ENCODE results near the gene TBC1D9. TPM values are rescaled to one million over a fixed set of nuclear protein-coding genes. Genes with fewer than 3 reads are reported as not detected.

The TBC1D9 gene
- total RNA-seq, 1 experiment from 2014 or later, result 9.5 TPM

DNA sequence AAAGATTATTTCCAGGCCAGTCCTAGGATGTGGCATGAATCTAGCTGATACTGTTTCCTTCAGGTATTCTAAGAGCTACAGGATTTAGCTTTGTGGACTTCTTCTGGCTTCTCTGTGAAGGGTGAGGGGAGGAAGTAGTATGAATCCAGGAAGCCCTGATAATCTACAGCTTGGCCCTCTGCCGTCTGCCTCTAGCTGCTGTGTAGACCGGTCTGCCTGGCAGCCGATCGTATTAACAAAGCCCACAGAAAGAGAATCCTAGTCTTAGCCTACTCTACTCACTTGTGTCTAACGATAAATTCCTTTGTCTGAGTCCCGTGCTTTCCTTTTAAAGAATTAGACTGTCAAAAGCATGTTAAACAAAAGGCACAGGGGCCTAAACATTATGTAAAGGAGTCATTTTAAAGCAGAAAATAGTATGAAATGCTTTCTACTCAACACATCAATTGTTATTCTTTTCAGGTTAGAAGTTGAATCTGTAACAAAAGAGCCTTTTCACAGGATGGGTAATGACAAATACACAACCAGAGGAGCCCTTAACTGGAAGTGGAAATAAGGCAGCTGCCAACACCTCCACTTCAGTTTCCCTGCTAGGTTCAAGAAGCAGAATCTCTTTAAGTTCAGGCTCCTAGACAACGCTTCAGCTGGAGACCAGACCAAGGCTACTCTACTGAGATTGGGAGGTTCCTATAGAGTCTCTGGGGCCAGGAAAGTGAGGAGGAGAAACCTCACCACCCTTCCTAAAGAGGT is 138.5 kb downstream of the TBC1D9 start:
- intact Hi-C loops (cut with micrococcal nuclease), result no loop called here
- TF ChIP-seq SP1 (IDR thresholded peaks at IDR 0.05; ENCODE audit: low read depth), result no peak
- TF ChIP-seq YY1 (IDR thresholded peaks at IDR 0.05; ENCODE audit: extremely low read depth, insufficient replicate concordance, low read depth, low read length), result no peak
- no peak for ATAC-seq
- POLR2A ChIA-PET, result no interaction called here
- H3K36me3 ChIP-seq (ENCODE audit: control insufficient read depth in 1 of 2, insufficient read depth in 2 of 2, low read length in 2 of 2), result no peaks in the 10 kb centered on the region
- no peaks in the 10 kb centered on the region for H3K27me3 ChIP-seq (ENCODE audit: insufficient read depth, low read length)
- H3K9me2 ChIP-seq (ENCODE audit: insufficient read depth), result no peaks in the 10 kb centered on the region
- H3K4me3 ChIP-seq (replicated peaks in 1 of 2; ENCODE audit: low read depth in 1 of 2, low read length in 2 of 2), result no peak overlapping the region
- H3K4me2 ChIP-seq (ENCODE audit: low read length), result no peak overlapping the region
- H3K9me3 ChIP-seq (ENCODE audit: control insufficient read depth in 1 of 2, insufficient read depth in 1 of 2, low read depth in 1 of 2, low read length in 2 of 2), result no peaks in the 10 kb centered on the region
- H3K79me2 ChIP-seq (ENCODE audit: insufficient read depth, low read length), result no peaks in the 10 kb centered on the region
- H3K9ac ChIP-seq (ENCODE audit: low read length), result no peak overlapping the region
- no peaks in the 10 kb centered on the region for H3K4me1 ChIP-seq (ENCODE audit: control insufficient read depth in 1 of 2, insufficient read depth in 2 of 2, low read length in 2 of 2)
- RAD21 ChIA-PET (ENCODE audit: low non-redundant PET in 1 of 2, low total read pairs in 2 of 2, uncharacterized antibody in 2 of 2, unreplicated experiment in 2 of 2), result no interaction called here
- no peaks in the 10 kb centered on the region for H4K20me1 ChIP-seq (ENCODE audit: insufficient read depth)
- BruUV-seq (replicated peaks), result no TSS peak
- no peak overlapping the region for H3K27ac ChIP-seq (ENCODE audit: low read depth, low read length)
- H2AFZ ChIP-seq (ENCODE audit: low read depth, low read length, poor library complexity, severe bottlenecking), result no peak overlapping the region
- CTCF ChIA-PET, result interaction anchor here (1.0 kb wide), 1 partner anchor 23 kb away, joined by 3 read pairs; no protein-coding TSS in a partner anchor
- no peak for DNase-seq (ENCODE audit: low read depth, low spot score)

DNA sequence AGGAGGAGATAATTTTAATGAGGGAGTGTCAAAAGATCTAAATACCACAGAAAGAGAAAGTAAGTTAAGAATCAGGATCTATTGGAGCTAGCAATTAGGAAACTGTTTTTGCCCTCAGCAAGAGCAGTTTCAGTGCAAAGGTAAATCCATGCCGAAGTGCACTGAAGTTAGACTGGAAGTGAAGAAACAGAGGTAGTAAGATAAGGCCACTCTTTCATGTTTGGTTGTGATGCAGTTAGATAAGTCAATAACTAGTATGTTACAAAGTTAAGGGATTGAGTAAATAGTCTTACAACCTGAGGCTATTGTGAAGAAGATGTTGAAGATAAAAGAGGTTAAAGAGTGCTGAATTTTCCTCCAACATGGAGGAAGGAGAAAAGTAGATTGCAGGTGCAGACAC is 140.7 kb downstream of the TBC1D9 start:
- DNase-seq (ENCODE audit: low read depth, low spot score) (no peak), ATAC-seq (no peak)
- Histone ChIP-seq H3K9ac (ENCODE audit: low read length) (no peak overlapping the region), H3K27ac (ENCODE audit: low read depth, low read length) (no peak overlapping the region), H3K27me3 (ENCODE audit: insufficient read depth, low read length) (no peaks in the 10 kb centered on the region), H2AFZ (ENCODE audit: low read depth, low read length, poor library complexity, severe bottlenecking) (no peak overlapping the region), H4K20me1 (ENCODE audit: insufficient read depth) (no peaks in the 10 kb centered on the region), H3K4me3 (replicated peaks in 1 of 2; ENCODE audit: low read depth in 1 of 2, low read length in 2 of 2) (no peak overlapping the region), H3K9me2 (ENCODE audit: insufficient read depth) (no peaks in the 10 kb centered on the region), H3K36me3 (ENCODE audit: control insufficient read depth in 1 of 2, insufficient read depth in 2 of 2, low read length in 2 of 2) (no peaks in the 10 kb centered on the region), H3K79me2 (ENCODE audit: insufficient read depth, low read length) (no peaks in the 10 kb centered on the region), H3K4me1 (ENCODE audit: control insufficient read depth in 1 of 2, insufficient read depth in 2 of 2, low read length in 2 of 2) (no peaks in the 10 kb centered on the region), H3K4me2 (ENCODE audit: low read length) (no peak overlapping the region), H3K9me3 (ENCODE audit: control insufficient read depth in 1 of 2, insufficient read depth in 1 of 2, low read depth in 1 of 2, low read length in 2 of 2) (no peaks in the 10 kb centered on the region)
- RAD21 ChIA-PET (ENCODE audit: low non-redundant PET in 1 of 2, low total read pairs in 2 of 2, uncharacterized antibody in 2 of 2, unreplicated experiment in 2 of 2), result no interaction called here
- TF ChIP-seq ZFX (IDR thresholded peaks at IDR 0.05) (no peak), ZNF274 (IDR thresholded peaks at IDR 0.05; ENCODE audit: low read depth, low read length) (no peak), JUND (IDR thresholded peaks at IDR 0.05) (no peak), RAD21 (IDR thresholded peaks at IDR 0.05; ENCODE audit: low read depth) (no peak), FOSL1 (IDR thresholded peaks at IDR 0.05; ENCODE audit: low read depth) (no peak), POLR2A (IDR thresholded peaks at IDR 0.05; ENCODE audit: borderline replicate concordance, extremely low read depth, insufficient read depth, insufficient read length) (no peak), YY1 (IDR thresholded peaks at IDR 0.05; ENCODE audit: extremely low read depth, insufficient replicate concordance, low read depth, low read length) (no peak)
- TF ChIP-seq, protein P1, sequence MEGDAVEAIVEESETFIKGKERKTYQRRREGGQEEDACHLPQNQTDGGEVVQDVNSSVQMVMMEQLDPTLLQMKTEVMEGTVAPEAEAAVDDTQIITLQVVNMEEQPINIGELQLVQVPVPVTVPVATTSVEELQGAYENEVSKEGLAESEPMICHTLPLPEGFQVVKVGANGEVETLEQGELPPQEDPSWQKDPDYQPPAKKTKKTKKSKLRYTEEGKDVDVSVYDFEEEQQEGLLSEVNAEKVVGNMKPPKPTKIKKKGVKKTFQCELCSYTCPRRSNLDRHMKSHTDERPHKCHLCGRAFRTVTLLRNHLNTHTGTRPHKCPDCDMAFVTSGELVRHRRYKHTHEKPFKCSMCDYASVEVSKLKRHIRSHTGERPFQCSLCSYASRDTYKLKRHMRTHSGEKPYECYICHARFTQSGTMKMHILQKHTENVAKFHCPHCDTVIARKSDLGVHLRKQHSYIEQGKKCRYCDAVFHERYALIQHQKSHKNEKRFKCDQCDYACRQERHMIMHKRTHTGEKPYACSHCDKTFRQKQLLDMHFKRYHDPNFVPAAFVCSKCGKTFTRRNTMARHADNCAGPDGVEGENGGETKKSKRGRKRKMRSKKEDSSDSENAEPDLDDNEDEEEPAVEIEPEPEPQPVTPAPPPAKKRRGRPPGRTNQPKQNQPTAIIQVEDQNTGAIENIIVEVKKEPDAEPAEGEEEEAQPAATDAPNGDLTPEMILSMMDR (IDR thresholded peaks at IDR 0.05 in 2 of 3, conservative IDR thresholded peaks at IDR 0.05 in 1 of 3; ENCODE audit: borderline replicate concordance in 1 of 3, insufficient read depth in 1 of 3, low read depth in 2 of 3, low read length in 2 of 3), result no peak
- no TSS peak for BruUV-seq (replicated peaks)
- CTCF ChIA-PET, result no interaction called here
- intact Hi-C loops (cut with micrococcal nuclease), result no loop called here
- POLR2A ChIA-PET, result no interaction called here
